Endothelial cell of umbilical vein (primary cell): ENCODE data around the gene DLL1. TPM values are rescaled to one million over a fixed set of nuclear protein-coding genes. Genes with fewer than 3 reads are reported as not detected.

Experiments used
- BruUV-seq: library from RNA; stranded (reverse); fragments of 400-500 nt; replicated peaks from 2 replicates; lab custom pipeline; 2021; lab: Mats Ljungman, UMichigan
- CTCF ChIA-PET: fragments of 300-600, 350-600 bp; sonication (Branson Sonifier 250); formaldehyde crosslinking; loops from one replicate; lab custom pipeline; 2021; ENCODE audit warnings: antibody characterized with exemption, inconsistent platforms; lab: Charles Lee
- POLR2A ChIA-PET: fragments of 300-600, 350-600 bp; sonication (Branson Sonifier 250); formaldehyde crosslinking; loops from one replicate; lab custom pipeline; 2021; ENCODE audit warnings: antibody characterized with exemption, inconsistent platforms; lab: Charles Lee
- DNase-seq: peaks from one replicate; pipeline ENCODE4 v3.0.0-alpha.2; 2011; ENCODE audit warnings: low read depth, low spot score
- FAIRE-seq: peaks from 2 replicates; lab custom pipeline; 2011; peaks lifted over from hg19 to GRCh38; lab: Jason Lieb, UNC
- H2AFZ ChIP-seq: 2 replicates; pipeline ENCODE4 v1.6.0; 2012; ENCODE audit warnings: low read depth, low read length, control low read depth, inconsistent platforms
- H3K27ac ChIP-seq: 2 replicates; pipeline ENCODE4 v1.5.1; 2011; ENCODE audit warnings: low read depth, mild to moderate bottlenecking, control low read depth, low read length, moderate library complexity; ENCODE audit not compliant: insufficient read depth
- H3K27me3 ChIP-seq, 2 experiments: 2 replicates each; pipeline versions ENCODE4 v1.6.0 to v1.6.1; 2011; ENCODE audit warnings: low read length in 2 of 2, mixed read lengths in 1 of 2; ENCODE audit not compliant: control insufficient read depth in 2 of 2, insufficient read depth in 2 of 2
- H3K36me3 ChIP-seq, 2 experiments: 2 replicates in 1 of 2; 3 replicates in 1 of 2; pipeline ENCODE4 v1.5.1; 2011; ENCODE audit warnings: low read length in 2 of 2, mild to moderate bottlenecking in 1 of 2, moderate library complexity in 1 of 2; ENCODE audit not compliant: control insufficient read depth in 2 of 2, insufficient read depth in 2 of 2; ENCODE audit errors: extremely low read depth in 1 of 2
- H3K4me1 ChIP-seq: 3 replicates; pipeline ENCODE4 v1.5.1; 2011; ENCODE audit warnings: mild to moderate bottlenecking, low read length; ENCODE audit not compliant: control insufficient read depth, insufficient read depth; ENCODE audit errors: extremely low read depth
- H3K4me2 ChIP-seq: 2 replicates; pipeline ENCODE4 v1.6.1; 2011; ENCODE audit warnings: low read length, control low read depth, mixed read lengths; ENCODE audit not compliant: insufficient read depth
- H3K4me3 ChIP-seq, 3 experiments: fragments of 200-600 bp in 1 of 3; sonication (generic), shearing (Covaris generic) in 1 of 3; replicated peaks in 1 of 3; 2 replicates each; pipeline ENCODE4 v1.5.1; 2011 to 2016; ENCODE audit warnings: control low read depth in 3 of 3, low read length in 3 of 3, mild to moderate bottlenecking in 2 of 3, inconsistent platforms in 1 of 3, low read depth in 1 of 3, moderate library complexity in 1 of 3; ENCODE audit not compliant: insufficient read depth in 1 of 3
- H3K79me2 ChIP-seq: 2 replicates; pipeline ENCODE4 v1.6.0; 2012; ENCODE audit warnings: low read length, inconsistent platforms; ENCODE audit not compliant: control insufficient read depth, insufficient read depth
- H3K9ac ChIP-seq: replicated peaks from 2 replicates; pipeline ENCODE3; 2011; ENCODE audit warnings: low read length, control low read depth; ENCODE audit not compliant: insufficient read depth; ENCODE audit errors: extremely low read depth
- H3K9me1 ChIP-seq: replicated peaks from 3 replicates; pipeline ENCODE4 v1.6.0; 2011; ENCODE audit warnings: mild to moderate bottlenecking, low read length; ENCODE audit not compliant: control insufficient read depth, insufficient read depth; ENCODE audit errors: extremely low read depth
- H3K9me3 ChIP-seq: replicated peaks from 2 replicates; pipeline ENCODE4 v1.5.1; 2012; ENCODE audit warnings: low read length, inconsistent platforms; ENCODE audit not compliant: control insufficient read depth, insufficient read depth
- H4K20me1 ChIP-seq: replicated peaks from 2 replicates; pipeline ENCODE3; 2011; ENCODE audit warnings: mild to moderate bottlenecking, low read length; ENCODE audit not compliant: control insufficient read depth, insufficient read depth; ENCODE audit errors: extremely low read depth
- CTCF ChIP-seq, 2 donors: IDR thresholded peaks; 1 replicate in 1 of 2; 2 replicates in 1 of 2; pipeline ENCODE4 v1.5.1; 2011; ENCODE audit warnings: low read length in 2 of 2, mild to moderate bottlenecking in 2 of 2, moderate library complexity in 2 of 2, control low read depth in 1 of 2, inconsistent platforms in 1 of 2, low read depth in 1 of 2; ENCODE audit not compliant: insufficient read depth in 1 of 2; ENCODE audit errors: extremely low read depth in 1 of 2
- EZH2 ChIP-seq: IDR thresholded peaks from 2 replicates; pipeline ENCODE4 v1.6.1; 2012; ENCODE audit warnings: borderline replicate concordance, low read depth, mild to moderate bottlenecking, moderate library complexity, low read length, inconsistent platforms; ENCODE audit not compliant: severe bottlenecking
- FOS ChIP-seq: IDR thresholded peaks from 2 replicates; pipeline ENCODE4 v1.6.1; 2011; ENCODE audit warnings: mild to moderate bottlenecking, low read length, moderate library complexity, borderline replicate concordance; ENCODE audit not compliant: insufficient read depth
- GATA2 ChIP-seq: IDR thresholded peaks from 2 replicates; pipeline ENCODE4 v1.7.0; 2011; ENCODE audit warnings: low read depth, mild to moderate bottlenecking, moderate library complexity, mixed read lengths, low read length; ENCODE audit not compliant: insufficient read length, insufficient read depth
- JUN ChIP-seq: IDR thresholded peaks from 2 replicates; pipeline ENCODE4 v1.6.1; 2011; ENCODE audit warnings: borderline replicate concordance, low read depth; ENCODE audit not compliant: insufficient read length, insufficient read depth
- MAX ChIP-seq: IDR thresholded peaks from 2 replicates; pipeline ENCODE4 v1.6.1; 2011; ENCODE audit not compliant: insufficient read depth, insufficient read length
- MYC ChIP-seq: IDR thresholded peaks from one replicate; pipeline ENCODE4 v1.6.1; 2011; ENCODE audit warnings: mild to moderate bottlenecking, low read depth, low read length
- POLR2A ChIP-seq: IDR thresholded peaks from 2 replicates; pipeline ENCODE4 v1.6.1; 2012; ENCODE audit warnings: low read depth, mild to moderate bottlenecking, control low read depth, low read length
- POLR2AphosphoS5 ChIP-seq: IDR thresholded peaks from 2 replicates; pipeline ENCODE4 v1.6.1; 2012; ENCODE audit warnings: low read depth, mild to moderate bottlenecking, control low read depth, low read length, moderate library complexity; ENCODE audit not compliant: insufficient read depth
- dilution Hi-C: fragments of 300-500 bp; cut with MboI; formaldehyde crosslinking; loops from one replicate; pipeline ENCODE4 v1.15.0; 2019; ENCODE audit warnings: low sequenced_read_pairs; ENCODE audit not compliant: extremely low pct_ligation_motif_present
- intact Hi-C: fragments of 100-400 bp; cut with micrococcal nuclease; formaldehyde crosslinking; loops from one replicate; pipeline ENCODE4 v1.10.0; 2022
- polyA plus RNA-seq, 4 experiments: library from polyadenylated mRNA; depleted of rRNA in 3 of 4; stranded (reverse) in 3 of 4; unstranded in 1 of 4; fragments of >200 nt; gene quantifications; 2 replicates each; pipeline versions ENCODE4 v1.2.1 to v1.2.3, GENCODE V29; 2011 to 2012; ENCODE audit warnings: missing spikeins in 1 of 4
- total RNA-seq: library from RNA; stranded (reverse); gene quantifications from 2 replicates; pipeline ENCODE4 v1.2.3, GENCODE V29; 2021

DLL1 gene
- total and polyA plus RNA-seq, 2 donors (not counting 3 experiments of a cell fraction or from before 2014, with no cell fraction given): 1.4 to 2.3 TPM

GRCh38 chr6:170257376-170257775, 33.5 kb downstream of the DLL1 start:
- H3K9me3 ChIP-seq: no peaks in the 10 kb centered on the region
- H3K27ac ChIP-seq: no peak overlapping the region
- no peaks in the 10 kb centered on the region for H3K4me1 ChIP-seq
- no peak overlapping the region for H3K9ac ChIP-seq
- TF ChIP-seq POLR2A (no peak), FOS (no peak), MAX (no peak), POLR2AphosphoS5 (no peak), GATA2 (no peak), JUN (no peak), MYC (no peak), CTCF (IDR thresholded peaks at IDR 0.05; ENCODE audit: extremely low read depth in 1 of 2, insufficient read depth in 1 of 2, low read depth in 1 of 2, low read length in 2 of 2) (no peak), EZH2 (no peak)
- DNase-seq (no peak), FAIRE-seq (no peak)
- H3K27me3 ChIP-seq: no peaks in the 10 kb centered on the region
- CTCF ChIA-PET: no interaction called here
- dilution Hi-C loops (no loop called here), intact Hi-C loops (no loop called here)
- no peak overlapping the region for H3K4me2 ChIP-seq
- H3K9me1 ChIP-seq: no peaks in the 10 kb centered on the region
- H3K4me3 ChIP-seq: no peak overlapping the region
- H3K79me2 ChIP-seq: no peaks in the 10 kb centered on the region
- no peak overlapping the region for H2AFZ ChIP-seq
- no TSS peak for BruUV-seq
- POLR2A ChIA-PET: no interaction called here
- H4K20me1 ChIP-seq: no peaks in the 10 kb centered on the region
- no peaks in the 10 kb centered on the region for H3K36me3 ChIP-seq
